ENCODE measurements around the gene IAH1.

IAH1 gene

GRCh38 chr2:9518780-9519179 is 44.4 kb downstream of the IAH1 start:
- Mint-ChIP-seq H3K36me3 (ENCODE audit: insufficient read depth) (peaks cover 48% of the 10 kb centered on the region), H3K4me1 (no peaks in the 10 kb centered on the region), H3K27ac (ENCODE audit: low read depth) (no peak overlapping the region), H3K9me3 (no peaks in the 10 kb centered on the region), H3K27me3 (no peaks in the 10 kb centered on the region), H3K4me3 (no peak overlapping the region)
- ATAC-seq (replicated peaks; ENCODE audit: extremely low read depth, poor library complexity, severe bottlenecking) (no peak), DNase-seq (ENCODE audit: low spot score in 2 of 2) (no peak)

GRCh38 chr2:9519250-9519649 is 44.9 kb downstream of the IAH1 start:
- Mint-ChIP-seq H3K4me1 (no peaks in the 10 kb centered on the region), H3K36me3 (ENCODE audit: insufficient read depth) (peaks cover 46% of the 10 kb centered on the region), H3K9me3 (no peaks in the 10 kb centered on the region), H3K27me3 (no peaks in the 10 kb centered on the region), H3K27ac (ENCODE audit: low read depth) (no peak overlapping the region), H3K4me3 (no peak overlapping the region)
- DNase-seq (ENCODE audit: low spot score in 2 of 2) (no peak), ATAC-seq (replicated peaks; ENCODE audit: extremely low read depth, poor library complexity, severe bottlenecking) (no peak)

- Mint-ChIP-seq H3K9me3 (no peaks in the 10 kb centered on the region), H3K4me1 (peaks cover 7% of the 10 kb centered on the region), H3K27me3 (no peaks in the 10 kb centered on the region), H3K4me3 (no peak overlapping the region), H3K36me3 (ENCODE audit: insufficient read depth) (peaks cover 60% of the 10 kb centered on the region), H3K27ac (ENCODE audit: low read depth) (no peak overlapping the region)
- ATAC-seq (replicated peaks; ENCODE audit: extremely low read depth, poor library complexity, severe bottlenecking) (no peak), DNase-seq (ENCODE audit: low spot score in 2 of 2) (no peak)
Measured at GRCh38 chr2:9524291-9524690, 49.9 kb downstream of the IAH1 start.

- Mint-ChIP-seq H3K4me3 (no peak overlapping the region), H3K9me3 (no peaks in the 10 kb centered on the region), H3K36me3 (ENCODE audit: insufficient read depth) (peaks cover 58% of the 10 kb centered on the region), H3K27me3 (no peaks in the 10 kb centered on the region), H3K27ac (ENCODE audit: low read depth) (peak overlapping the region; percentile 46), H3K4me1 (peaks cover 7% of the 10 kb centered on the region)
- no peak for DNase-seq (ENCODE audit: low spot score in 2 of 2)
- ATAC-seq (replicated peaks; ENCODE audit: extremely low read depth, poor library complexity, severe bottlenecking) = no peak
Measured at GRCh38 chr2:9525266-9525665, 50.9 kb downstream of the IAH1 start.

- Mint-ChIP-seq H3K9me3 (no peaks in the 10 kb centered on the region), H3K27ac (ENCODE audit: low read depth) (peak overlapping the region; percentile 36), H3K27me3 (no peaks in the 10 kb centered on the region), H3K4me1 (peaks cover 7% of the 10 kb centered on the region), H3K36me3 (ENCODE audit: insufficient read depth) (peaks cover 49% of the 10 kb centered on the region), H3K4me3 (no peak overlapping the region)
- ATAC-seq (replicated peaks; ENCODE audit: extremely low read depth, poor library complexity, severe bottlenecking) (no peak), DNase-seq (ENCODE audit: low spot score in 2 of 2) (no peak)
Measured at GRCh38 chr2:9527995-9528787, 53.8 kb downstream of the IAH1 start.

GRCh38 chr2:9532421-9532820 is 58.1 kb downstream of the IAH1 start:
- H3K9me3 Mint-ChIP-seq = no peaks in the 10 kb centered on the region
- no peak for DNase-seq (ENCODE audit: low spot score in 2 of 2)
- ATAC-seq (replicated peaks; ENCODE audit: extremely low read depth, poor library complexity, severe bottlenecking) = no peak
- peaks cover 34% of the 10 kb centered on the region for H3K36me3 Mint-ChIP-seq (ENCODE audit: insufficient read depth)
- no peak overlapping the region for H3K4me3 Mint-ChIP-seq
- peaks cover 5% of the 10 kb centered on the region for H3K4me1 Mint-ChIP-seq
- no peaks in the 10 kb centered on the region for H3K27me3 Mint-ChIP-seq
- H3K27ac Mint-ChIP-seq (ENCODE audit: low read depth) = no peak overlapping the region

- H3K4me1 Mint-ChIP-seq = no peaks in the 10 kb centered on the region
- no peak overlapping the region for H3K4me3 Mint-ChIP-seq
- DNase-seq (ENCODE audit: low spot score in 2 of 2) = no peak
- no peak for ATAC-seq (replicated peaks; ENCODE audit: extremely low read depth, poor library complexity, severe bottlenecking)
- no peaks in the 10 kb centered on the region for H3K9me3 Mint-ChIP-seq
- no peak overlapping the region for H3K27ac Mint-ChIP-seq (ENCODE audit: low read depth)
- peaks cover 27% of the 10 kb centered on the region for H3K36me3 Mint-ChIP-seq (ENCODE audit: insufficient read depth)
- no peaks in the 10 kb centered on the region for H3K27me3 Mint-ChIP-seq
Measured at GRCh38 chr2:9533663-9534062, 59.3 kb downstream of the IAH1 start.

GRCh38 chr2:9535177-9535576 is 60.8 kb downstream of the IAH1 start:
- DNase-seq (ENCODE audit: low spot score in 2 of 2) = no peak
- no peak for ATAC-seq (replicated peaks; ENCODE audit: extremely low read depth, poor library complexity, severe bottlenecking)
- no peaks in the 10 kb centered on the region for H3K9me3 Mint-ChIP-seq
- H3K27me3 Mint-ChIP-seq = no peaks in the 10 kb centered on the region
- H3K4me3 Mint-ChIP-seq = no peak overlapping the region
- peaks cover 25% of the 10 kb centered on the region for H3K36me3 Mint-ChIP-seq (ENCODE audit: insufficient read depth)
- no peak overlapping the region for H3K27ac Mint-ChIP-seq (ENCODE audit: low read depth)
- H3K4me1 Mint-ChIP-seq = no peaks in the 10 kb centered on the region

- Mint-ChIP-seq H3K9me3 (no peaks in the 10 kb centered on the region), H3K4me3 (no peak overlapping the region), H3K36me3 (ENCODE audit: insufficient read depth) (peaks cover 23% of the 10 kb centered on the region), H3K27ac (ENCODE audit: low read depth) (no peak overlapping the region), H3K27me3 (no peaks in the 10 kb centered on the region), H3K4me1 (no peaks in the 10 kb centered on the region)
- DNase-seq (ENCODE audit: low spot score in 2 of 2) (no peak), ATAC-seq (replicated peaks; ENCODE audit: extremely low read depth, poor library complexity, severe bottlenecking) (no peak)
Measured at GRCh38 chr2:9536504-9536903, 62.2 kb downstream of the IAH1 start.

- DNase-seq (ENCODE audit: low spot score in 2 of 2) (no peak), ATAC-seq (replicated peaks; ENCODE audit: extremely low read depth, poor library complexity, severe bottlenecking) (no peak)
- Mint-ChIP-seq H3K9me3 (no peaks in the 10 kb centered on the region), H3K4me1 (no peaks in the 10 kb centered on the region), H3K27me3 (no peaks in the 10 kb centered on the region), H3K27ac (ENCODE audit: low read depth) (no peak overlapping the region), H3K4me3 (no peak overlapping the region), H3K36me3 (ENCODE audit: insufficient read depth) (peaks cover 22% of the 10 kb centered on the region)
Measured at GRCh38 chr2:9538000-9538507, 63.7 kb downstream of the IAH1 start.
